ENCODE results near the gene TTC39A.

DNA sequence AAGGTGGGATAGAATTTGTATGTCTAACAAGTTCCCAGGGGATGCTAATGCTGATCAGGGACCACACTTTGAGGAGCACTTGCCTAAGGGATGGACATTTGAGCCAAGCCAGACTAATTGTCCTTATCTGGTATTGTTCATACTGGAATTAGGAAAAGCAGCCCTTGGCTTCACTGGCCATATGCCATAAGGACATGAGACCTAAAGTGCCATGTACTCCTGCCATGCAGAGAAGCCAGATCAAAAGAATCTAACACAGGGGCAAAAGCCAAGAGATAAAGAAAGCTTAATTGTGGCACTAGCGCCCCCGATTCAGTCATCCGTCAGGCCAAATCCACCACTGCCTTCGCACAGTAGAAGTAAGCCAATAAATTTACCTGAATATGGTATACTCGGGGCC lies 48.6 kb downstream of the TTC39A start:
- TF ChIP-seq, protein P1, sequence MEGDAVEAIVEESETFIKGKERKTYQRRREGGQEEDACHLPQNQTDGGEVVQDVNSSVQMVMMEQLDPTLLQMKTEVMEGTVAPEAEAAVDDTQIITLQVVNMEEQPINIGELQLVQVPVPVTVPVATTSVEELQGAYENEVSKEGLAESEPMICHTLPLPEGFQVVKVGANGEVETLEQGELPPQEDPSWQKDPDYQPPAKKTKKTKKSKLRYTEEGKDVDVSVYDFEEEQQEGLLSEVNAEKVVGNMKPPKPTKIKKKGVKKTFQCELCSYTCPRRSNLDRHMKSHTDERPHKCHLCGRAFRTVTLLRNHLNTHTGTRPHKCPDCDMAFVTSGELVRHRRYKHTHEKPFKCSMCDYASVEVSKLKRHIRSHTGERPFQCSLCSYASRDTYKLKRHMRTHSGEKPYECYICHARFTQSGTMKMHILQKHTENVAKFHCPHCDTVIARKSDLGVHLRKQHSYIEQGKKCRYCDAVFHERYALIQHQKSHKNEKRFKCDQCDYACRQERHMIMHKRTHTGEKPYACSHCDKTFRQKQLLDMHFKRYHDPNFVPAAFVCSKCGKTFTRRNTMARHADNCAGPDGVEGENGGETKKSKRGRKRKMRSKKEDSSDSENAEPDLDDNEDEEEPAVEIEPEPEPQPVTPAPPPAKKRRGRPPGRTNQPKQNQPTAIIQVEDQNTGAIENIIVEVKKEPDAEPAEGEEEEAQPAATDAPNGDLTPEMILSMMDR (IDR thresholded peaks at IDR 0.05): no peak
- TF ChIP-seq POLR2A (IDR thresholded peaks at IDR 0.05): no peak
- no peak for TF ChIP-seq POLR2AphosphoS5 (IDR thresholded peaks at IDR 0.05)
